Activated CD4-positive, alpha-beta T cell treated with anti-CD3 and anti-CD28 coated beads, Interleukin-2, amount 10 ng/mL, durations not matched to agents 7 days and 5 days (primary cell): Measurements from ENCODE around the gene DKK1. TPM values are rescaled to one million over a fixed set of nuclear protein-coding genes. Genes with fewer than 3 reads are reported as not detected.

Experiments used
- CTCF ChIA-PET: fragments of 350-600 bp; sonication (Branson Sonifier 250); formaldehyde crosslinking; loops from one replicate; lab custom pipeline; 2021; ENCODE audit warnings: antibody characterized with exemption; lab: Charles Lee
- POLR2A ChIA-PET: fragments of 350-600 bp; sonication (Branson Sonifier 250); formaldehyde crosslinking; loops from one replicate; lab custom pipeline; 2021; ENCODE audit warnings: antibody characterized with exemption; lab: Charles Lee
- DNase-seq: peaks from one replicate; pipeline ENCODE4 v3.0.0-alpha.2; 2020
- H3K27ac Mint-ChIP-seq: one replicate; pipeline ENCODE4 v1.8.0; 2021; ENCODE audit warnings: mild to moderate bottlenecking, moderate library complexity, mixed read lengths
- H3K27me3 Mint-ChIP-seq: one replicate; pipeline ENCODE4 v1.8.0; 2021; ENCODE audit warnings: mixed read lengths
- H3K36me3 Mint-ChIP-seq: one replicate; pipeline ENCODE4 v1.8.0; 2021; ENCODE audit warnings: low read depth, mixed read lengths
- H3K4me1 Mint-ChIP-seq: one replicate; pipeline ENCODE4 v1.8.0; 2021; ENCODE audit warnings: mixed read lengths
- H3K4me3 Mint-ChIP-seq: one replicate; pipeline ENCODE4 v1.8.0; 2021; ENCODE audit warnings: mild to moderate bottlenecking, moderate library complexity, mixed read lengths
- H3K9me3 Mint-ChIP-seq: one replicate; pipeline ENCODE4 v1.8.0; 2021; ENCODE audit warnings: mixed read lengths
- total RNA-seq, 2 experiments: library from RNA; stranded (reverse); gene quantifications; one replicate each; pipeline ENCODE4 v1.2.3, GENCODE V29; 2021

DKK1 gene
- total RNA-seq, 2 experiments from 2014 or later, result not detected

- H3K9me3 Mint-ChIP-seq, result no peaks in the 10 kb centered on the region
- no peaks in the 10 kb centered on the region for H3K36me3 Mint-ChIP-seq
- H3K4me3 Mint-ChIP-seq, result no peak overlapping the region
- H3K27me3 Mint-ChIP-seq, result no peaks in the 10 kb centered on the region
- ChIA-PET POLR2A (no interaction called here), CTCF (no interaction called here)
- no peaks in the 10 kb centered on the region for H3K4me1 Mint-ChIP-seq
- no peak for DNase-seq
- H3K27ac Mint-ChIP-seq, result no peak overlapping the region
Measured at GRCh38 chr10:52326382-52326781, 12.3 kb downstream of the DKK1 start.

GRCh38 chr10:52331638-52332364 lies 17.7 kb downstream of the DKK1 start:
- no peaks in the 10 kb centered on the region for H3K4me1 Mint-ChIP-seq
- H3K36me3 Mint-ChIP-seq, result no peaks in the 10 kb centered on the region
- ChIA-PET POLR2A (no interaction called here), CTCF (no interaction called here)
- no peak overlapping the region for H3K27ac Mint-ChIP-seq
- H3K27me3 Mint-ChIP-seq, result no peaks in the 10 kb centered on the region
- no peak for DNase-seq
- H3K9me3 Mint-ChIP-seq, result no peaks in the 10 kb centered on the region
- no peak overlapping the region for H3K4me3 Mint-ChIP-seq

GRCh38 chr10:52332815-52333214 lies 18.7 kb downstream of the DKK1 start:
- no peaks in the 10 kb centered on the region for H3K9me3 Mint-ChIP-seq
- no peaks in the 10 kb centered on the region for H3K4me1 Mint-ChIP-seq
- no peaks in the 10 kb centered on the region for H3K36me3 Mint-ChIP-seq
- DNase-seq, result no peak
- H3K27ac Mint-ChIP-seq, result no peak overlapping the region
- no peak overlapping the region for H3K4me3 Mint-ChIP-seq
- no peaks in the 10 kb centered on the region for H3K27me3 Mint-ChIP-seq
- ChIA-PET POLR2A (no interaction called here), CTCF (no interaction called here)

GRCh38 chr10:52334595-52334994 lies 20.5 kb downstream of the DKK1 start:
- Mint-ChIP-seq H3K27ac (no peak overlapping the region), H3K4me3 (no peak overlapping the region), H3K9me3 (no peaks in the 10 kb centered on the region), H3K4me1 (no peaks in the 10 kb centered on the region), H3K36me3 (no peaks in the 10 kb centered on the region), H3K27me3 (no peaks in the 10 kb centered on the region)
- CTCF ChIA-PET, result no interaction called here
- no peak for DNase-seq
- POLR2A ChIA-PET, result no interaction called here

- no peak overlapping the region for H3K27ac Mint-ChIP-seq
- POLR2A ChIA-PET, result no interaction called here
- no peaks in the 10 kb centered on the region for H3K4me1 Mint-ChIP-seq
- no peaks in the 10 kb centered on the region for H3K36me3 Mint-ChIP-seq
- no peaks in the 10 kb centered on the region for H3K27me3 Mint-ChIP-seq
- CTCF ChIA-PET, result no interaction called here
- no peak for DNase-seq
- H3K4me3 Mint-ChIP-seq, result no peak overlapping the region
- no peaks in the 10 kb centered on the region for H3K9me3 Mint-ChIP-seq
Measured at GRCh38 chr10:52335665-52336064, 21.6 kb downstream of the DKK1 start.

GRCh38 chr10:52337225-52337624 lies 23.1 kb downstream of the DKK1 start:
- H3K4me1 Mint-ChIP-seq, result no peaks in the 10 kb centered on the region

GRCh38 chr10:52343439-52343838 lies 29.4 kb downstream of the DKK1 start:
- H3K4me1 Mint-ChIP-seq, result no peaks in the 10 kb centered on the region
- POLR2A ChIA-PET, result no interaction called here
- no peaks in the 10 kb centered on the region for H3K9me3 Mint-ChIP-seq
- no peaks in the 10 kb centered on the region for H3K36me3 Mint-ChIP-seq
- no peak for DNase-seq
- H3K27me3 Mint-ChIP-seq, result no peaks in the 10 kb centered on the region
- CTCF ChIA-PET, result no interaction called here
- no peak overlapping the region for H3K4me3 Mint-ChIP-seq
- H3K27ac Mint-ChIP-seq, result no peak overlapping the region

More at GRCh38 chr10:52337225-52337624, 23.1 kb downstream of the DKK1 start:
- Mint-ChIP-seq H3K27ac (no peak overlapping the region), H3K9me3 (no peaks in the 10 kb centered on the region), H3K27me3 (no peaks in the 10 kb centered on the region), H3K4me3 (no peak overlapping the region), H3K36me3 (no peaks in the 10 kb centered on the region)
- no peak for DNase-seq
- POLR2A ChIA-PET, result interaction anchor here (0.5 kb wide), 1 partner anchor 275 kb away, joined by 3 read pairs; no protein-coding TSS in a partner anchor
- CTCF ChIA-PET, result no interaction called here

GRCh38 chr10:52346394-52347326 lies 32.6 kb downstream of the DKK1 start:
- H3K4me1 Mint-ChIP-seq, result no peaks in the 10 kb centered on the region
- CTCF ChIA-PET, result interaction anchor here (0.6 kb wide), 1 partner anchor 60 kb away, joined by 3 read pairs; no protein-coding TSS in a partner anchor
- no peak overlapping the region for H3K4me3 Mint-ChIP-seq
- H3K36me3 Mint-ChIP-seq, result no peaks in the 10 kb centered on the region
- no peaks in the 10 kb centered on the region for H3K9me3 Mint-ChIP-seq
- DNase-seq, result no peak
- H3K27me3 Mint-ChIP-seq, result no peaks in the 10 kb centered on the region
- POLR2A ChIA-PET, result no interaction called here
- no peak overlapping the region for H3K27ac Mint-ChIP-seq

GRCh38 chr10:52347327-52347667 lies 33.2 kb downstream of the DKK1 start:
- Mint-ChIP-seq H3K36me3 (no peaks in the 10 kb centered on the region), H3K9me3 (no peaks in the 10 kb centered on the region), H3K27me3 (no peaks in the 10 kb centered on the region), H3K4me1 (no peaks in the 10 kb centered on the region), H3K27ac (no peak overlapping the region), H3K4me3 (no peak overlapping the region)
- ChIA-PET POLR2A (no interaction called here), CTCF (interaction anchor here (0.6 kb wide), 1 partner anchor 60 kb away, joined by 3 read pairs; no protein-coding TSS in a partner anchor)
- DNase-seq, result no peak

GRCh38 chr10:52348037-52348564 lies 34.0 kb downstream of the DKK1 start:
- Mint-ChIP-seq H3K36me3 (no peaks in the 10 kb centered on the region), H3K4me1 (no peaks in the 10 kb centered on the region), H3K4me3 (no peak overlapping the region), H3K27ac (no peak overlapping the region), H3K27me3 (no peaks in the 10 kb centered on the region), H3K9me3 (no peaks in the 10 kb centered on the region)
- DNase-seq, result no peak
- POLR2A ChIA-PET, result no interaction called here
- CTCF ChIA-PET, result no interaction called here

- Mint-ChIP-seq H3K4me3 (no peak overlapping the region), H3K27me3 (no peaks in the 10 kb centered on the region), H3K36me3 (no peaks in the 10 kb centered on the region), H3K4me1 (no peaks in the 10 kb centered on the region), H3K27ac (no peak overlapping the region), H3K9me3 (no peaks in the 10 kb centered on the region)
- POLR2A ChIA-PET, result no interaction called here
- CTCF ChIA-PET, result no interaction called here
- DNase-seq, result no peak
Measured at GRCh38 chr10:52351914-52352330, 37.8 kb downstream of the DKK1 start.

- Mint-ChIP-seq H3K4me1 (no peaks in the 10 kb centered on the region), H3K4me3 (no peak overlapping the region), H3K9me3 (no peaks in the 10 kb centered on the region), H3K27me3 (no peaks in the 10 kb centered on the region), H3K36me3 (no peaks in the 10 kb centered on the region), H3K27ac (no peak overlapping the region)
- ChIA-PET CTCF (no interaction called here), POLR2A (no interaction called here)
- DNase-seq, result no peak
Measured at GRCh38 chr10:52353205-52353604, 39.1 kb downstream of the DKK1 start.

- POLR2A ChIA-PET, result no interaction called here
- no peak overlapping the region for H3K27ac Mint-ChIP-seq
- no peaks in the 10 kb centered on the region for H3K9me3 Mint-ChIP-seq
- no peaks in the 10 kb centered on the region for H3K27me3 Mint-ChIP-seq
- no peaks in the 10 kb centered on the region for H3K4me1 Mint-ChIP-seq
- H3K4me3 Mint-ChIP-seq, result no peak overlapping the region
- no peaks in the 10 kb centered on the region for H3K36me3 Mint-ChIP-seq
- no peak for DNase-seq
- CTCF ChIA-PET, result no interaction called here
Measured at GRCh38 chr10:52353960-52354394, 39.9 kb downstream of the DKK1 start.
